Mesenchymal stem cell (in vitro differentiated cells and primary cell): ENCODE results near the gene TJP1.

Experiments used
- DNase-seq: peaks from one replicate; pipeline ENCODE4 v3.0.0-alpha.2; 2013
- H2AFZ ChIP-seq: one replicate; pipeline ENCODE4 v1.6.1; 2013; ENCODE audit warnings: low read depth, mild to moderate bottlenecking, control low read depth, inconsistent platforms, low read length, moderate library complexity
- H2AK5ac ChIP-seq: 2 replicates; pipeline ENCODE4 v1.6.1; 2013; ENCODE audit warnings: low read length, moderate library complexity, mild to moderate bottlenecking, inconsistent platforms; ENCODE audit not compliant: severe bottlenecking
- H2BK120ac ChIP-seq: one replicate; pipeline ENCODE4 v1.6.1; 2013; ENCODE audit warnings: low read depth, mild to moderate bottlenecking, inconsistent platforms, low read length, moderate library complexity
- H2BK12ac ChIP-seq, 2 experiments: one replicate each; pipeline ENCODE4 v1.6.1; 2013; ENCODE audit warnings: inconsistent platforms in 2 of 2, low read length in 2 of 2, mild to moderate bottlenecking in 2 of 2, moderate library complexity in 2 of 2, control low read depth in 1 of 2
- H2BK15ac ChIP-seq: one replicate; pipeline ENCODE4 v1.6.1; 2013; ENCODE audit warnings: mild to moderate bottlenecking, low read depth, inconsistent platforms; ENCODE audit not compliant: poor library complexity, severe bottlenecking
- H2BK5ac ChIP-seq: 2 replicates; pipeline ENCODE4 v1.6.1; 2013; ENCODE audit warnings: low read depth, mild to moderate bottlenecking, low read length, control low read depth, inconsistent platforms; ENCODE audit not compliant: poor library complexity, severe bottlenecking
- H3K14ac ChIP-seq, 2 experiments: one replicate each; pipeline ENCODE4 v1.6.1; 2013; ENCODE audit warnings: inconsistent platforms in 2 of 2, low read length in 2 of 2, control low read depth in 1 of 2, mild to moderate bottlenecking in 1 of 2, moderate library complexity in 1 of 2
- H3K18ac ChIP-seq, 2 experiments: one replicate each; pipeline ENCODE4 v1.6.1; 2013; ENCODE audit warnings: inconsistent platforms in 2 of 2, low read length in 2 of 2, control low read depth in 1 of 2, low read depth in 1 of 2, mild to moderate bottlenecking in 1 of 2
- H3K23ac ChIP-seq, 2 experiments: one replicate each; pipeline ENCODE4 v1.6.1; 2013; ENCODE audit warnings: inconsistent platforms in 2 of 2, low read length in 2 of 2, mild to moderate bottlenecking in 2 of 2, moderate library complexity in 2 of 2, control low read depth in 1 of 2
- H3K27ac ChIP-seq: 2 replicates; pipeline ENCODE4 v1.5.1; 2013; ENCODE audit warnings: mild to moderate bottlenecking, moderate library complexity, low read length, control low read depth, inconsistent platforms; ENCODE audit not compliant: poor library complexity, severe bottlenecking
- H3K27me3 ChIP-seq, 2 experiments: 2 replicates each; pipeline versions ENCODE4 v1.6.1 to v1.7.0; 2013; ENCODE audit warnings: low read length in 2 of 2, mild to moderate bottlenecking in 2 of 2, moderate library complexity in 2 of 2, control low read depth in 1 of 2, inconsistent platforms in 1 of 2; ENCODE audit not compliant: control insufficient read depth in 1 of 2, insufficient read depth in 1 of 2
- H3K36me3 ChIP-seq, 2 experiments: 2 replicates each; pipeline versions ENCODE4 v1.6.1 to v1.7.0; 2013; ENCODE audit warnings: low read length in 2 of 2, control low read depth in 1 of 2, inconsistent platforms in 1 of 2, low read depth in 1 of 2, mild to moderate bottlenecking in 1 of 2; ENCODE audit not compliant: insufficient read depth in 2 of 2, control insufficient read depth in 1 of 2
- H3K4ac ChIP-seq, 2 experiments: one replicate each; pipeline ENCODE4 v1.6.1; 2013; ENCODE audit warnings: inconsistent platforms in 2 of 2, low read length in 2 of 2, mild to moderate bottlenecking in 2 of 2, moderate library complexity in 2 of 2, control low read depth in 1 of 2, low read depth in 1 of 2
- H3K4me1 ChIP-seq: 2 replicates; pipeline ENCODE4 v1.6.1; 2013; ENCODE audit warnings: low read depth, low read length, control low read depth; ENCODE audit not compliant: control insufficient read depth, insufficient read depth
- H3K4me2 ChIP-seq: 2 replicates; pipeline ENCODE4 v1.6.1; 2013; ENCODE audit warnings: low read length, mild to moderate bottlenecking, inconsistent platforms; ENCODE audit not compliant: poor library complexity, severe bottlenecking
- H3K4me3 ChIP-seq, 2 experiments: 2 replicates each; pipeline versions ENCODE4 v1.5.1 to v1.7.0; 2013; ENCODE audit warnings: low read length in 2 of 2, mild to moderate bottlenecking in 2 of 2, control low read depth in 1 of 2, low read depth in 1 of 2; ENCODE audit not compliant: insufficient read depth in 1 of 2
- H3K79me1 ChIP-seq: replicated peaks from 2 replicates; pipeline ENCODE4 v1.6.1; 2013; ENCODE audit warnings: mild to moderate bottlenecking, control low read depth, low read length, inconsistent platforms; ENCODE audit not compliant: poor library complexity, severe bottlenecking
- H3K9ac ChIP-seq: 2 replicates; pipeline ENCODE4 v1.7.0; 2013; ENCODE audit warnings: mild to moderate bottlenecking, low read length, moderate library complexity
- H3K9me3 ChIP-seq: 2 replicates; pipeline ENCODE4 v1.7.0; 2013; ENCODE audit warnings: mild to moderate bottlenecking, low read length; ENCODE audit not compliant: control insufficient read depth
- H4K8ac ChIP-seq: one replicate; pipeline ENCODE4 v1.6.1; 2013; ENCODE audit warnings: inconsistent platforms, mild to moderate bottlenecking, low read length, moderate library complexity
- H4K91ac ChIP-seq: one replicate; pipeline ENCODE4 v1.6.1; 2013; ENCODE audit warnings: mild to moderate bottlenecking, low read length, inconsistent platforms
- WGBS: methylation state at CpG from one replicate; pipeline ENCODE4 v1.1.7; 2013; ENCODE audit warnings: mixed read lengths; 5-methylcytosine and 5-hydroxymethylcytosine counted together

TJP1 gene

GRCh38 chr15:29685156-29686078, 136.9 kb downstream of the TJP1 start:
- H3K4ac ChIP-seq: no peak overlapping the region
- 77% methylated on average over 12 of the region's 20 CpGs for WGBS
- no peak overlapping the region for H2BK12ac ChIP-seq
- H3K36me3 ChIP-seq: peaks cover 0 to 6% of the 10 kb centered on the region in 2 experiments
- peaks cover 0 to 10% of the 10 kb centered on the region in 2 experiments for H3K27me3 ChIP-seq
- H3K14ac ChIP-seq: no peak overlapping the region
- no peak overlapping the region for H2BK5ac ChIP-seq
- H3K23ac ChIP-seq: no peak overlapping the region
- H3K18ac ChIP-seq: peak overlapping the region in 1 of 2 experiments; percentile 19
- no peak overlapping the region for H3K9ac ChIP-seq
- no peak overlapping the region for H2AFZ ChIP-seq
- H3K9me3 ChIP-seq: no peaks in the 10 kb centered on the region
- no peak for DNase-seq
- H2AK5ac ChIP-seq: no peak overlapping the region
- H3K4me1 ChIP-seq: peaks cover 10% of the 10 kb centered on the region
- no peak overlapping the region for H3K4me3 ChIP-seq
- no peak overlapping the region for H3K4me2 ChIP-seq
- no peaks in the 10 kb centered on the region for H3K79me1 ChIP-seq
- H2BK120ac ChIP-seq: no peak overlapping the region
- no peak overlapping the region for H4K91ac ChIP-seq
- H2BK15ac ChIP-seq: no peak overlapping the region
- no peak overlapping the region for H4K8ac ChIP-seq
- no peak overlapping the region for H3K27ac ChIP-seq

GRCh38 chr15:29682781-29683180, 139.5 kb downstream of the TJP1 start:
- Histone ChIP-seq H3K9me3 (no peaks in the 10 kb centered on the region), H3K27me3 (peaks cover 0 to 18% of the 10 kb centered on the region in 2 experiments), H3K36me3 (peaks cover 0 to 7% of the 10 kb centered on the region in 2 experiments), H2BK5ac (no peak overlapping the region), H3K79me1 (no peaks in the 10 kb centered on the region), H2AFZ (no peak overlapping the region), H3K27ac (no peak overlapping the region), H2BK15ac (no peak overlapping the region), H3K9ac (no peak overlapping the region), H3K4me1 (peaks cover 12% of the 10 kb centered on the region), H3K23ac (no peak overlapping the region), H3K14ac (no peak overlapping the region), H4K8ac (no peak overlapping the region), H2BK120ac (no peak overlapping the region), H3K4ac (no peak overlapping the region), H3K4me2 (no peak overlapping the region), H2BK12ac (no peak overlapping the region), H2AK5ac (no peak overlapping the region), H3K4me3 (no peak overlapping the region), H4K91ac (no peak overlapping the region), H3K18ac (no peak overlapping the region)
- 84% methylated on average over 3 of the region's 3 CpGs for WGBS
- no peak for DNase-seq

- Histone ChIP-seq H3K27me3 (peaks cover 0 to 20% of the 10 kb centered on the region in 2 experiments), H3K18ac (no peak overlapping the region), H3K4ac (no peak overlapping the region), H3K4me3 (no peak overlapping the region), H2AK5ac (no peak overlapping the region), H3K9me3 (no peaks in the 10 kb centered on the region), H2BK15ac (no peak overlapping the region), H2BK12ac (no peak overlapping the region), H3K4me2 (no peak overlapping the region), H2BK120ac (no peak overlapping the region), H4K91ac (no peak overlapping the region), H4K8ac (no peak overlapping the region), H3K4me1 (peaks cover 13% of the 10 kb centered on the region), H3K36me3 (peaks cover 0 to 3% of the 10 kb centered on the region in 2 experiments), H3K14ac (no peak overlapping the region), H3K27ac (no peak overlapping the region), H3K79me1 (no peaks in the 10 kb centered on the region), H3K9ac (no peak overlapping the region), H2AFZ (no peak overlapping the region), H2BK5ac (no peak overlapping the region), H3K23ac (no peak overlapping the region)
- WGBS: 91% methylated on average over 4 of the region's 4 CpGs
- DNase-seq: no peak
Observed at GRCh38 chr15:29682361-29682760, 139.9 kb downstream of the TJP1 start.

- Histone ChIP-seq H2AFZ (no peak overlapping the region), H3K36me3 (peaks cover 0 to 3% of the 10 kb centered on the region in 2 experiments), H2BK120ac (no peak overlapping the region), H2BK12ac (no peak overlapping the region), H3K4ac (no peak overlapping the region), H3K27me3 (peaks cover 0 to 20% of the 10 kb centered on the region in 2 experiments), H3K4me2 (no peak overlapping the region), H3K79me1 (no peaks in the 10 kb centered on the region), H4K8ac (no peak overlapping the region), H3K27ac (no peak overlapping the region), H3K4me3 (no peak overlapping the region), H3K4me1 (peaks cover 16% of the 10 kb centered on the region), H3K14ac (no peak overlapping the region), H3K18ac (no peak overlapping the region), H2BK15ac (no peak overlapping the region), H3K9ac (no peak overlapping the region), H3K23ac (no peak overlapping the region), H2BK5ac (no peak overlapping the region), H3K9me3 (no peaks in the 10 kb centered on the region), H2AK5ac (no peak overlapping the region), H4K91ac (no peak overlapping the region)
- no peak for DNase-seq
- 91% methylated on average over 9 of the region's 9 CpGs for WGBS
Observed at GRCh38 chr15:29681946-29682345, 140.3 kb downstream of the TJP1 start.
